ENCODE results near the gene PRKAB2.

Gene PRKAB2

GRCh38 chr1:147169171-147169570 is 3.1 kb downstream of the PRKAB2 start:
- no peak for TF ChIP-seq CTCF (IDR thresholded peaks at IDR 0.05; ENCODE audit: low read depth, low read length)
- TF ChIP-seq EZH2phosphoT487 (IDR thresholded peaks at IDR 0.05; ENCODE audit: low read depth), result no peak
- H3K4me3 ChIP-seq (ENCODE audit: low read length), result no peak overlapping the region
- H3K36me3 ChIP-seq (replicated peaks; ENCODE audit: low read depth, low read length), result peaks cover 3% of the 10 kb centered on the region
- no peak overlapping the region for H2AFZ ChIP-seq (ENCODE audit: low read depth, low read length)
- H3K9me3 ChIP-seq (ENCODE audit: insufficient read depth, low read length), result no peaks in the 10 kb centered on the region
- H3K4me1 ChIP-seq (ENCODE audit: low read length), result peaks cover 12% of the 10 kb centered on the region
- H3K27ac ChIP-seq (ENCODE audit: low read length), result no peak overlapping the region
- no peaks in the 10 kb centered on the region for H4K20me1 ChIP-seq (ENCODE audit: insufficient read depth, low read length)
- no peak overlapping the region for H3K4me2 ChIP-seq (ENCODE audit: low read length)
- no peak overlapping the region for H3K9ac ChIP-seq (ENCODE audit: low read length)
- H3K79me2 ChIP-seq (ENCODE audit: low read length), result peaks cover 21% of the 10 kb centered on the region
- H3K27me3 ChIP-seq (ENCODE audit: low read depth, low read length), result no peaks in the 10 kb centered on the region

DNA sequence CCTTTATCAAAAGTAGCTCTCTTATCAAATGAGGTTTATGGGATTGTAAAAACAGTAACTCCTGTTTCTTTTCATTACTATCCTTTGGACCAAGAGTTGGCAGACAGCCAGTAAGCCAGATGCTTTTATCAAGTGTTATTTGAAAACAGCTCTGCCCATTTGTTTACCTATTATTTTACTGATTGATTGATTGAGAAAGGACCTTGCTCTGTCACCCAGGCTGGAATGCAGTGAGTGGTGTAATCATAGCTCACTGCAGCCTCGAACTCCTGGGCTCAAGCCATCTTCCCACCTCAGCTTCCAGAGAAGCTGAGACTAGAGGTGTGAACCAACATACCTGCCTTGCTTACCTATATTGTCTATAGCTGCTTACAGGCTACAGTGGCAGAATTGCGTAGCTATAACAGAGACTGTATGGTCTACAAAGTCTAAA is 3.6 kb downstream of the PRKAB2 start:
- TF ChIP-seq EZH2phosphoT487 (IDR thresholded peaks at IDR 0.05; ENCODE audit: low read depth), result no peak
- TF ChIP-seq CTCF (IDR thresholded peaks at IDR 0.05; ENCODE audit: low read depth, low read length), result no peak
- Histone ChIP-seq H4K20me1 (ENCODE audit: insufficient read depth, low read length) (no peaks in the 10 kb centered on the region), H3K4me2 (ENCODE audit: low read length) (no peak overlapping the region), H3K27ac (ENCODE audit: low read length) (no peak overlapping the region), H3K4me1 (ENCODE audit: low read length) (peaks cover 12% of the 10 kb centered on the region), H3K79me2 (ENCODE audit: low read length) (peaks cover 21% of the 10 kb centered on the region), H3K27me3 (ENCODE audit: low read depth, low read length) (no peaks in the 10 kb centered on the region), H3K9me3 (ENCODE audit: insufficient read depth, low read length) (no peaks in the 10 kb centered on the region), H2AFZ (ENCODE audit: low read depth, low read length) (no peak overlapping the region), H3K36me3 (replicated peaks; ENCODE audit: low read depth, low read length) (peaks cover 3% of the 10 kb centered on the region), H3K9ac (ENCODE audit: low read length) (no peak overlapping the region), H3K4me3 (ENCODE audit: low read length) (no peak overlapping the region)

DNA sequence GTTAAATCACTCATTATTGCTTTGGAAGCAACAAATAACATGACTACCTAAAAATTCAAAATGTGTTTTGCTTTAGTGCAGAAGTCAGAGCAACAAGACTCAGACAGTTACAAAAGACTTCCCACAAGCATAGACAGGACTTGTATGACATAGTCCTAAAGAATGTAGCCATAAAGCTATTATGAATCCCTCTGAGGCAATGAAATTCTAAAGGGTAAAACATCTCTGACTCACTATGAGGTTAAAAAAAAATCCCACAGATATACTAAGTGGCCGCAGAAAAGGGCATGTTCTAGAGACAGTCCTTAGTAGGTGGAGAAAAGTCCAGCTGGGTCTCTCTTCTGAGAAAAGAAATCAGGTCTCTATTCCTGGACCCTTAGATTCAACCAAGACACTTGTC is 4.9 kb downstream of the PRKAB2 start:
- Histone ChIP-seq H3K27ac (ENCODE audit: low read length) (no peak overlapping the region), H3K9me3 (ENCODE audit: insufficient read depth, low read length) (no peaks in the 10 kb centered on the region), H3K27me3 (ENCODE audit: low read depth, low read length) (no peaks in the 10 kb centered on the region), H3K36me3 (replicated peaks; ENCODE audit: low read depth, low read length) (peaks cover 3% of the 10 kb centered on the region), H3K9ac (ENCODE audit: low read length) (no peak overlapping the region), H2AFZ (ENCODE audit: low read depth, low read length) (no peak overlapping the region), H4K20me1 (ENCODE audit: insufficient read depth, low read length) (no peaks in the 10 kb centered on the region), H3K4me2 (ENCODE audit: low read length) (no peak overlapping the region), H3K4me1 (ENCODE audit: low read length) (peaks cover 6% of the 10 kb centered on the region), H3K79me2 (ENCODE audit: low read length) (peaks cover 21% of the 10 kb centered on the region), H3K4me3 (ENCODE audit: low read length) (no peak overlapping the region)
- no peak for TF ChIP-seq EZH2phosphoT487 (IDR thresholded peaks at IDR 0.05; ENCODE audit: low read depth)
- no peak for TF ChIP-seq CTCF (IDR thresholded peaks at IDR 0.05; ENCODE audit: low read depth, low read length)

DNA sequence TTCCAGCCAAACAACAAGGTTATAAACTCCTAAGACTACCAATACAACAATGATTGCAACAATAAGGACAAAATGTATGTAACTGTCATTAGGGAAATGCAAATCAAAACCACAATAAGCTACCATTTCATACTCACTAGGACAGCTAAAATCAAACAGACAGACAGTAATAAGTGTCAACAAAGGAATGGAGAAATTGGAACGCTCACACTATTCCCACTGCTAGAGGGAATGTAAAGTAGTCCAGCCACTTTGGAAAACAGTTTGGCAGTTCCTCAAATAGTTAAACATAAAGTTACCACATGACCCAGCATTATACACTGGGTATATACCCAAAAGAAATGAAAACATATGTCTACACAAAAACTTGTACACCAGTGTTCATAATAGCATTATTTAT is 9.3 kb downstream of the PRKAB2 start:
- Histone ChIP-seq H3K4me1 (ENCODE audit: low read length) (no peaks in the 10 kb centered on the region), H2AFZ (ENCODE audit: low read depth, low read length) (no peak overlapping the region), H3K4me2 (ENCODE audit: low read length) (no peak overlapping the region), H3K4me3 (ENCODE audit: low read length) (no peak overlapping the region), H3K9me3 (ENCODE audit: insufficient read depth, low read length) (no peaks in the 10 kb centered on the region), H3K27me3 (ENCODE audit: low read depth, low read length) (no peaks in the 10 kb centered on the region), H3K9ac (ENCODE audit: low read length) (no peak overlapping the region), H3K79me2 (ENCODE audit: low read length) (no peaks in the 10 kb centered on the region), H3K27ac (ENCODE audit: low read length) (no peak overlapping the region), H4K20me1 (ENCODE audit: insufficient read depth, low read length) (no peaks in the 10 kb centered on the region), H3K36me3 (replicated peaks; ENCODE audit: low read depth, low read length) (peaks cover 24% of the 10 kb centered on the region)
- TF ChIP-seq EZH2phosphoT487 (IDR thresholded peaks at IDR 0.05; ENCODE audit: low read depth) (no peak), CTCF (IDR thresholded peaks at IDR 0.05; ENCODE audit: low read depth, low read length) (no peak)

All from OCI-LY3 (cell line).